ENCODE results near the gene ZNF507.

The ZNF507 gene

DNA sequence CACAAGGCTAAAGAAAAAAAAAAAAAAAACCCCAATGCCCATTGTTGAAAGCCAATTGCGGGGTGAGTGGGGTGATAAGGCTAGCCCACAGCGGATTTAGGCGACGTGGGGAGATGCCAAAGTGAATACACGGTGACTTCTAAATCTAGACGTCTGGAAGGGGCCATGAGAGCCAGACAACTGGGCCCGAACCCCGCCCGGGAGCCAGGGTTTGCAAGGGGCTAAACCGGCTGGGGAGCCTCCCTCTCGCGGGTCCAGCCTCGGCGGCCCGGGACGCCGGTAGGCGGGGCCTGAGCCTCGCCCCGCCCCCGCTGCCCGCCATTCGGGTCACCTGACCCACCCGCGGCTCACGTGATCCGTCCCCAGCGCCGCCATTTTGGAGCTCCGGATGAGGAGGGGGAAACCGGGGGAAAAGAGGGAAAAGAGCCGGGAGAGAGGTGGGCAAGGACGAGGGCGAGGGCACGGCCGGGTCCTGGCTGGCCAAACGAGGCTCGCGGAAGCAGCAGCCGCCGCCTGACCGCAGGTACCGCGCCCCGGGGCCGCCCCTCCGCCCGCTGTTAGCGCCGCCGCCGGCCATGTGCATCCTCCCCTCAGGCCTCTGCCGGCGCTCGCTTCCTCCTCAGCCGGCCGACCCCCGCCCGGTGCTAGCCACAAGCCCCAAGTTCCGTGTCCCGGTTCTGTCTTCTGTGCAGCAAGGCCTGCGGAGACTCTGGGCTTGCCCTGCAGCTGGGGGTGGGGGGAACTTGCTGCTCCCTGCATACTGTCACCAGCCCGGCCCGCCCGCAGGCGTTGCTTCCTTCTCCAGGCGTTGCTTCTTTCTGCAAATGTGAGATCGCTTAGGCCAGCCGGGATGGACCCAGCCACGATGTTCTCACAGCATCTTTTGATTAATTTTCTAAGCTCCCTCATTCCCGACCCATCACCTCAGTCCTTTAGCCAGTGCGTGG, at the start of gene ZNF507:
TSS of gene ZNF507 (plus strand) at position 350 of the 947 bp plus-strand sequence. CDS start 7,221 bp downstream, outside the sequence.
- peak; percentile 86 for DNase-seq

DNA sequence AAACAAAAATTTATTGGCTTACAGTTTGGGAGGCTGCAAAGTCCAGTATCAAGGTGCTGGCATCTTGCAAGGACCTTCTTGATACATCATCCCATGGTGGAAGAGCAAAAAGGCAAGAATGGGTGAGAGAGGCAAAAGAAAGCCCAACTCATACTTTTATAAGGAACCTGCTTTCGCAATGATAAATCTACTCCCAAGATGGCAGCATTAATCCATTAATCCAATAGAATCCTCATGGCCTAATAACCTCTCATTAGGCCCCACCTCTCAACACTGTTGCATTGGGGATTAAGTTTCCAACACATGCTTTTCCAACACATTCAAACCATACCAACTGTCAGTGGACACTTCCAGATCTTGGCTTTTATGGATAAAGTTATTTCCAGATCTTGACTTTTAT, 48.7 kb upstream of the ZNF507 start:
- no peak for DNase-seq

DNA sequence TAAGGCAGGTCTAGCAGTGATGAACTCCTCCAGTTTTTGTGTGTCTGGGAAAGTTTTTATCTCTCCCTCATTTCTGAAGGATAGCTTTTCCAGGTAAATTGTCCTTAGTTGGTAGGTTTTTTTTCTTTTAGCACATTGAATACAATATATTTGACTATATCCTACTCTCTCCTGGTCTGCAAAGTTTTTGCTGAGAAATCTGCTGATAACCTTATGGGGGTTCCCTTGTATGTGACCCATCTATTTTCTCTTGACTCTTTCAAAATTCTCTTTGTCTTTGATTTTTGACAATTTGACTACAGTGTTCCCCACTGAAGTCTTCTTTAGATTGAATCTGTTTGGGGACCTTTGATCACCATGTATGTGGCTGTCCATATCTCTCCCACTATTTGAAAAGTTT, 42.6 kb upstream of the ZNF507 start:
- no peak for DNase-seq

DNA sequence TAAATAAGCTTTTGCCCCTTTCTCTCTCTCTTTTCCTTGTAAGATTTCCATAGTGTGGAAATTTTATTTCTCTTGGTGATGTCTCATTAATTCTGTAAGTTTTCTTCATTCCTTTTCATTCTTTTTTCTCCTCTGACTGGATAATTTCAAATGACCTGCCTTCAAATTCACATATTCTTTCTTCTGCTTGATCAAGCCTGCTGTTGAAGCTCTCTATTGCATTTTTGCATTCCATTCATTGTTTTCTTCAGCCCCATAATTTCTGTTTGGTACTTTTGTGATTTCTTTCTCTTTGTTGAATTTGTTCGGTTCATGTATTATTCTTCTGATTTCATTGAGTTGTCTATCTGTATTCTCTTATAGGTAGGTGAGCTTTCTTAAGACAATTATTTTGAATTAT, 42.2 kb upstream of the ZNF507 start:
- DNase-seq, result no peak

DNA sequence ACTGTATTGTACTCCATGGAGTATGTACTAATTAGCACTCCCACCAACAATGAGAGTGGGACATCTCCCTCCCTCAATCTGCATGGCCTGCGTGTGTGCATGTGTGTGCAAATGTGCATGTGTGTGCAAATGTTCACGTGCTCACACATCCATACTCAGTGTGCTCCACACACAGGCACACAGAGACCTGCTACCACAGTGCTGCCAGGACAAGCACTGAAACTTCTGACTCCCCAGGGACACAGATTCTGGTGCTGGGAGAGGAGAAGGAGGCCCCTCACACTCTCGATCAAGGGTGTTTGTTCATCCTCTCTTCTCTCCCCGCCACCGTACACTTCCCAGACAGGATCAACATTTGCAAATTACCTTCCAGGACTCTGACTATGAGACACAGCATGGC, 37.8 kb upstream of the ZNF507 start:
- no peak for DNase-seq

DNA sequence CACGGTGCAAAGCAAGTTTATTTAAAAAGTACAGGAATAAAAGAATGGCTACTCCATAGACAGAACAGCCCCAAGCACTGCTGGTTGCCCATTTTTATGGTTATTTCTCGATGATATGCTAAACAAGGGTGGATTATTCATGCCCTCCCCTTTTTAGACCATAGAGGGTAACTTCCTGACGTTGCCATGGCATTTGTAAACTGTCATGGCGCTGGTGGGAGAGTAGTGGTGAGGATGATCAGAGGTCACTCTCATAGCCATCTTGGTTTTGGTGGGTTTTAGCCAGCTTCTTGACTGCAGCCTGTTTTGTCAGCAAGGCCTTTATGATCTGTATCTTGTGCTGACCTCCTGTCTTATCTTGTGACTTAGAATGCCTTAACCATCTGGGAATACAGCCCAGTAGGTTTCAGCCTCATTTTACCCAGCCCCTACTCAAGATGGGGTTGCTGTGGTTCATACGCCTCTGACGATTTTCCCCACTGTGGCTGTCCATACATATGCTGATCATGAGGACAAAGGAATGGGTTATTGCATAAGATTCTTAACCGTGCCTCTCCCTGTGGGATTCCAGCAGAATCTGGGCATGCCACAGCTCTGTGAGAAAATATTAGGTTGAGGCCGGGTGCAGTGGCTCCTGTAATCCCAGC, 36.9 kb upstream of the ZNF507 start:
- DNase-seq, result no peak

DNA sequence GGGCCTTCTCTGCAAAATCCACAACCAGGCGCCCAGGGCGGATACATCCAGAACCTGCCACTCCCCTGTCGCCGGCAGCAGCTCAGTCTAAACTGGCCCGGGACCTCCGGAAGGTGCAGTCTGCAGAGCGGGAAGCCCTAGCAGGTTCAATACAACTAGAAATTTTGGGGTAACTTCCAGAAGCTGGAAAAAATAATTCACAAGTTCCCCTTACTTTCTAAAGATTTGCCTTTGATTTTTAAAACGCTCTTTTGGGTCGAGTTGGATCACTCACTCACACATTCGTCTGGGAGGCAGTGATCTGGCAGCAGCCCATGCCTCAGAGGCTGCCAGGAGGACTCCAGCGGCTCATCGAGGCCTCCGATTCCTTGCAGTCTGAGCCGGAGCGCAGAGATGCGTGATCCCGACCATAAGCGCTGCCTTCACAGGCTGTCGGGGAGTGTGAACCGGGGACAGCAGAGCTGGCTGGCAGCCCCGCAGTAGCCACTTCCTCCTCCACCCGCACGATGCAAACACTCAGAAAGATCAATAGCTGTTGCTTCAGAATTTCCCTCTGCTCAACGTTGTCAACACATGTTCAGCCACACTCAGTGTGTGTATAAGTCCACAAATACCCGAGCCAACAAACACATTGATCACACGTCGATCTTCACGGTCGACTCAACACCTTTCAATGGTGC, 35.6 kb upstream of the ZNF507 start:
- DNase-seq, result no peak

DNA sequence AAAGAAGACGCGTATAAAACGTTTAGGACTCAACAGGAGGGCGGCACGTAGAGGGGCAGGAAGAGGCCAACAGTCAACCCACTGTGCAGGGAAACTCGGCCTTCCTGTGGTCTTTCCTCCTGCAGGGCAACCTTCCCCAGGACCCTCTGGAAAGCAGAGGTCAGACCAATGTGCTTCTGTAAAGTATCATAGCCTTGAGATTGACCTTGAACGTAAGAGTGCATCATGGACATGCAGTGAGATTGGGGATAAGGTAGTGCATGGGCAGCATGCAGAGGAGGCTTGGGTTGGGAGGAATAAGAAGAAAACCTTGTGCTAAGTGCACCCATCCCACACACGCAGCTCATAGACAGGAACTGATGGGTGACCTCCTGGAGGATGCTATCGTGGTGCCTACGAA, 34.0 kb upstream of the ZNF507 start:
- no peak for DNase-seq

DNA sequence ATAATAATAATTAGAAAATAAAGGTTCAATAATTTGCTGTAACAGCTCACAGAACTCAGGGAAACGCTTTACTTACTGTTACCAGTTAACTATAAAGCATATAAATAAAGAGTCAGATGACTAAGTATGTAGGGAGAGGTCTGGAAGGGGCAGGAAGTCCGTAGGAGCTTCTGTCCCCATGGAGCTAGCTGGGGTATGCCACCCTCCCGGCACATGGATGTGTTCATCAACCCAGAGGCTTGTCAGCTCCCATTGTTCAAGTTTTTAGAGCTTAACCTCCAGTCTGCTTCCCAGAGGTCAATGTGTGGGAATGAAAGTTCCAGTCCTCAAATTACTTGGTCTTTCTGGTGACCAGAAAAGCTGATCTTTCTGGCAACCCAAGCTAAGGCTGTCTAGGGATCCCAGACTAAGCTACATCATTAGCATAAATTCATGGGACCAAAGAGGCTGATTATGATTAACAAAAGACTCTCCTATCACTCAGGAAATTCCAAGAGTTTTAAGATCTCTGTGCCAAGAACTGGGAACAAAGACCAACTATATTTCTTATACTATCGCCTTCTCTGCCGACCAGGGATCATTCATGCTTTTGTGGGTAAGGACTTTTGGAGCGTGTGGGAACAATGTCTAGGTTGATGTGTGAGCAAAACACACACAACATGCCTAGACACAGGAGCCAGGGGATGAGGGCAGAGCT, 31.7 kb upstream of the ZNF507 start:
- no peak for DNase-seq

DNA sequence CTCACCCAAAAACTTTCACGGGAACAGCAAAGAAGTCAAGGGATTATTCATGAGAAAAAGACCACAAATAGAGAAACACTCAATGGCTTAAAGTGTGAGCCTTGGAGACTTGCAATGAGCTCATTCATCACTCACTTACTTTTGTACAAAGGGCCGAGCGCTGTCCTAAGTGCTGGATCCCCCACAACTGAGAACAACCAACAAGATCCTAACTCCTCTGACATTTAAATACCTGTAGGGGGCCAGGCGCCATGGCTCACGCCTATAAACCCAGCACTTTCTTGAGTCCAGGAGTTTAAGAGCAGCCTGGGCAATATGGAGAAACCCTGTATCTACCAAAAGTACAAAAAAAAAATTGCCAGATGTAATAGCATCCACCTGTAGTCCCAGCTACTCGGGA, 29.4 kb upstream of the ZNF507 start:
- no peak for DNase-seq

DNA sequence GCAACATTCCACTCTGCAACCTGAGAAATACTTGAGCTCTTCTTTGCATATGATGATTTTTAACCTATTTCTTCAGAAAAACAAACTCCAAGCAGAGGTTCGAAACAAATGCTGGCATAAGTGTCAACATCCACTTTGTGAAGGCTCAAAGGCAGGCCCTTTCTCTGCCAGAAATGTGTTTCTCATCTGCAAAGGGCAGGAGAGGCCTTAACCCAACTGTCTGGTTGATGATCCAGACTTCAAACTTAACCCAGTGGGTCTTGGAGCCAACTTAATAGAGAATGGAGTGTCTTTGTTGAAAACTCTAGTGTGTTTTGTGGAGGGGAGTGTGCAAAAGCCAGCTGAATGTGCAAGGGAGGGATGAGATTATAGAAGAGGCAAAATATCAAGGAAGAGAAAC, 28.3 kb upstream of the ZNF507 start:
- DNase-seq, result no peak

DNA sequence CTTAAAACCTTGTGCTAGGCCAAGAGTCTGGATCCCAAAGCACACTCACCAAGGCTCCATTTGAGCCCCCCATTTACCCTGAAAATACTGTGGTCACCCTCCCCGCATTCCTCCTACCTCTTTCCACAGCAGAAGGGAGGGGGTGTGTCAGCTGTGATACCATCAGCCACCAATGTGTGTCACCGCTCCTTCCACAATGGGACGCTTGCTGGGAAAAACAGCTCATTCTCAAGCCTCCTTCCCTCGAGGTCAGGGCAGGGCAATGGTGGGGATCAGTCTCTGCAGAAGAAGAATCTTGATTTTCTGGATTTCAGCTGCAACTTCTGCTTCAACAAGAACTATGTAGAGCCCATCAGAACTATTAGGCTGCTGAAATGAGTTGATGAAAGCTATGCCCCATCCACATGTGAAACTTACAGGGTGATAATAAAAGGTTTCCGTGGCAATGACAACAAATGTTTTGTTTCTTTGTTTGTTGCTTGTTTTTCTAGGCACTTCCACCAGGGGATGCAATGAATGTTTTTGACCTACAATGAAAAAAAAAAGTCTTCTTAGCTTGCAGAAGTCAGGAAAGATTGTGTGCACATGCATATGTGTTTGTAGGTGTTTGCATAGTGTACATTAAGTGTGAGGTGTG, 26.4 kb upstream of the ZNF507 start:
- peak; percentile 19 for DNase-seq

DNA sequence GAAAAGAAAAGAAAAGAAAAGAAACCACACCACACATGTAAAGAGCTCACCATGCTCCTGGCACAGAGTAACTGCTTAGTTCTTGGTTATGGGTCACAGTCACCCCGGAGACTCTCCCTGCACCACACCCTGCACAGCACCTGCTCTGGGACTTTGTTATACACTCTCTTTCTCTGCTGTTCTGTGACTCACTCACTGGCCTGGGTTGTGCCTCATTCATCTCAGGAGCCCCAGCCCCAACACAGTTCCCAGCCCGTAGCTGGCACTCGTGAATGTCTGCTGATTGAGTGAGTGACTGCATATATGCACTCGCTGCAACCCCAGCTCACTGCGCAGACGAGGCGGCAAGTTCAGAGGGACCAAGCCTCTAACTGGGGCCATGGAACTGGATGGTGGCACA, 22.9 kb upstream of the ZNF507 start:
- no peak for DNase-seq

DNA sequence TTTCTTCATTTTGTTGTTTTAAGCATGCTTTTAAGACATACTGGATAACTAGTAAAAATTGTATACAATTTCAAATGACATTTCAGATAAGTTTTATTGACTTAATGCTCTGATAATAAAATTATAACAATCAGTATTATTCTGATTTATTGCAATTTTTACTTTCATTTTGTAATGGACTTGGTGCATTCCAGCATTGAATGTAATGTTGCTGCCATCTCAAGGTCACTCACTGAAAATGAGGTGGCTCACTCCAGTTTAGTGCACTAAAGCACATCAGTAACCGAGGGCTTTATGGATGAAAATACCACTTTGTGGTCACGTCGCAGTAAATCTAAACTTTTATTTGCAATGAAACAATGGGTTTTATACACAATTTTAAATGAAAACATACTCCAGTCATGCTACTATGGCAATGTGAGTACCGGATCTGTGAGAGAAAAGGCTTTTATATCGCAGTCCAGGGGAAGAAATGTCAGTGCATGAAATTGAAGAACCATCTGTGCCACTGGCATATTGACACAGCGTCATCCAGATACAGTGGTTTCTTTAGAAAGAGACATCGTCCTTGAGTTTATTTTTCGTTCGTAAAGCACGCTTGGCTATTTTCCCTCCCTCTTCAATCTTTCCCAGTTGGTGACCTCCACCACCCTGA, 20.7 kb upstream of the ZNF507 start:
- DNase-seq, result peak; percentile 39

DNA sequence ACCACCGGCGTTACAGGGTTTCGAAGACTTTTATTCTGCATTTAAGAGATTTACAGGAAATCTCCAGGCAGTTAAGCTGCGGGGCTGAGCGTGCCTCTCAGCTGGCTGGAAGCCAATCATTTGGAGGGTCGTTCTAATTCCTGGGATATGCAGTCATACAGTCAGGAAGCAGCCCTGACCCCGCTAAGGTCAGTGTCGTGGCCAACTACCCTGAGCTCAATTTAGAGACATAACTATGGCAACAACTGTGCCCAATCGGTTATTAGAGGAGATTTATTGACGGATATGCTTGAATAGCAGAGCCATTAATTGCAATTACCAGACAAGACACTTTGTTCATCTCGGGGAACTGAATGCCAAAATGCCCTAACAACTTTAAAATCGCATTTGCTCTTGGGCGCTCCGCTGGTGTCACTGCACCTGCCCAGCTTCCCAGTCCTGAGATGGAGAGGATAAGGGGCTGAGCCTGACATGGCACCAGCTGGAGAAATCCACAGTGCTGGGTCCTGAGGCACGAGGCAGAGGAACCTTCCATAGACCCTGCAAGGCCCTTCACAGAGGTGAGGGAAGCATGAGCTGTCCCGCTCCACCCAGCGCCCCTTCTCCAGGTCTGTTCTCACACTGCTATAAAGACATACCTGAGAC, 15.1 kb upstream of the ZNF507 start:
- DNase-seq, result no peak

DNA sequence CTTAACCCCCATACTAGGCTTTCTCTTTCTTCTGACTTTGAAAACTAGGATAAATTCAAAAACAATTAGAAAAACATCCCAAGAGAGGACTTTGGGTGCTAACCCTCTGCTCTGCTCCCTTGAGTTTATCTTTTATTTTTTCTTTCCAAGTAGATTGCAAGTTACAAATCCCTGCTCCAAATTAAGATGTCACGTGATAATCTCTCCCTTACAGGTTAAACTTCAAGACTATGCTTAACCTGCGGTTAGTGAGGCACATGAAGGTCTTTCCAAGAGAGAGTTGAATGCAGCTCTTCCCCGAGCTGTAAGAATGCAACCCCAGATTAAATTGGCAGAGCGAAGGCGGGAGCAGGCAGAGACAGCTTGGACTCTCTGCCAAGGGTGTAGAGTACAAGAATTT, 12.2 kb upstream of the ZNF507 start:
- no peak for DNase-seq

DNA sequence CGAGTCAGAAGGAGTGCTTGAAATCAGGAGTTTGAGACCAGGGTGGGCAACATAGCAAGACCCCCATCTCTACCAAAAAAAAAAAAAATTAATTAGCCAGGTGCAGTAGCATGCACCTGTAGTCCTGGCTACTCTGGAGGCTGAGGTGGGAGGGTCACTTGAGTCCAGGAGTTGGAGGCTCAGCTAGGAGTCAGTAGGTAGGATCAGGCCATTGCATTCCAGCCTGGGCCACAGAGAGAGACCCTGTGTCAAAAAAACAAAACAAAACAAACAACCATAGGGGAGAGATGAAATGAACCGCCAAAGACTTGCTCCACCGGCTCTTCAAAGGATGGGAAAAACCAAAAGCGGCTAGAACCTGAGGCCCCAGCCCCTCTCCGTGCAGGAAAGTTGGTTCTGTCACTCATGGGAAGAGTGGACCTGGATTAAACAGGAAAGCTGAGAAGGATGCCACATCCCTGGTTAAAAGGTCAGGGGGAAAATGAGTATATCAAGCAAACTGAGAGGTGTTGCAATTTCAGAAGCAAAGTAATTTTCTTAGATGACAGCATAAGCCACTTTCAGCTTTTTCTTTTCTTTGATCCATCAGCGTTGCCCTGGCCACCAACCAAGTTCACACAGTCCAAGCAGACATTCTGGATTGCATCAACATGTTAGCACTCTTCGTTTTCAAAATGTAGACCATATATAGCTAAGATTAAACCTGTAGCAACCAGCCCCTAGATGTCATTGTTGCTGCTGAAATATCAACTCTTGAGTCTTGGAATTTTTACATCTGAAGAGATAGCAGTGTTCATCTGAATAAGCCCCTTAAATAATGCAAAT, 8.9 kb upstream of the ZNF507 start:
- no peak for DNase-seq

DNA sequence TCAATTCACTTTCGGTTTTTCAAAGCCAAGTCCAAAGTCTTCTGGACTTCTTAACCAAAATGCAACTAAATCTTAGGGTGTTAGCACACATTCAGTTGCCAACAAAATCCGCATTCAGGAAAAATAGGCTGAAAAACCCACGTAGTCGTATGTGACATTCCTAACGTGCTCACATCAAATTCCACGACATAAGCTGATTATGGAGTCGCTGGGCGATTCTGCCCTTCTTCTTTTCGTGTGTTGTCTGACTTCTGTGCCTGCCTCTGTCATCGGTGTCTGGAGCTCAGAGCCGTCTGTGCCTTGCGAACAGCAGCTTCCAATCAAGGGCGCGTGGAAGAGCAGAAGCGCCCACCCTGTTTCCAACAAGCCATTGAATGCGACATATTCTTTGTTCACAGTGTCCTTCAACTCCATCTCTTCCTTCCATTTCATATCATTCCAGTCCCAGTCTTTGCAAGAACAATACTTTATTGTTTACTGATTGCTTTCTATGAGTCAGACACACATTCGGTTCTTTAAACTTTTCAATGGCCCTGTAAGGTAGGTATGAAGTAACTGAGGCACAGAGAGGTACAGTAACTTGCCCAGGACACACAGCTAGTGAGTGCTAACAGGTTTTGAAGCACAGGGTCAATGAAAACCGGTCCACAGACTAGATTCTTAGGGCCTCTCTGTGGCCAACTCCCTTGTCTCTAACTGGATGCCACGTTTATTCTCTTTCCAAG, 8.2 kb upstream of the ZNF507 start:
- no peak for DNase-seq

DNA sequence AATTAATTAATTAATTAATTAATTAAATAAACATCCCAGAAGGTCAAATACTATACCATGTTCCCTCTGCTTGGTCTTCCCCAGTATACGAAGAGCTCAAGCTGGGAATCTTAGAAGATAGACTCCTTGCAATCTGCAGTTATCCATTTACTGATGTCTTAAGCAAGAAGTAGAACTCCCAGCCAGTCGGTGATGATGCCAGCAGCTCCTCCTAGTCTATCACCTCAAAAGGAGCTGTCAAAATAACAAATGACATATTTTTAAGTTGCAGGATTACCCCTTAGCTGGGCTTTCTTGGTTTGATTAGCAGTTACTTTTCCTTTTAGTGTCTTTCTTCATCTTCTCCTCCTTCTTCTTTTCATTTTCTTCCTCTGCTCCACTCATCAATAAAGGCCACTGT, 6.0 kb upstream of the ZNF507 start:
- DNase-seq, result no peak
